Fibroblast of the conjunctiva (primary cell): ENCODE measurements around the gene MAGEB18.

Experiments
- DNase-seq: peaks from one replicate; pipeline ENCODE4 v3.0.0-alpha.2; 2010; ENCODE audit warnings: low read depth

Gene MAGEB18

DNA sequence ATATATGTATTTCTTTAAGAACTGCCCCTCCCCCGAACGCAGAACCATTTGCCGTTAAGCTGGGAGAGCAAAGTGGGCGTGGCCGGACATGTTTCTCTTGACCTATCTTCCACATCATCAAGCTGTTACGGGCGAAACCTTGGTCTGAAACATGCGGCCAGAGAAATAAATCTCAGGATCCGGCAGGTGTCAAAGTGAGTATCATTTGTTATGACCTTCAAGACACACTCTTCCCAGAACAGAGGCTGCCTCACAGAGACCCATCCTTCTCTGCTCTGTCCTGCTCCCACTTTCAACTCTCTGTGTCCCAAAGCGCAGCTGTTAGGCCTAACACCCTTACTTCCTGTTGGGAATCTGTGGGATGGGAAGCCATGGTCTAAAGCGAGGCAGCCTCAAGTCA is at the start of gene MAGEB18:
TSS of gene MAGEB18 (plus strand) at position 70 of the 400 bp plus-strand sequence. CDS start 643 bp downstream, outside the sequence.
- DNase-seq = no peak

DNA sequence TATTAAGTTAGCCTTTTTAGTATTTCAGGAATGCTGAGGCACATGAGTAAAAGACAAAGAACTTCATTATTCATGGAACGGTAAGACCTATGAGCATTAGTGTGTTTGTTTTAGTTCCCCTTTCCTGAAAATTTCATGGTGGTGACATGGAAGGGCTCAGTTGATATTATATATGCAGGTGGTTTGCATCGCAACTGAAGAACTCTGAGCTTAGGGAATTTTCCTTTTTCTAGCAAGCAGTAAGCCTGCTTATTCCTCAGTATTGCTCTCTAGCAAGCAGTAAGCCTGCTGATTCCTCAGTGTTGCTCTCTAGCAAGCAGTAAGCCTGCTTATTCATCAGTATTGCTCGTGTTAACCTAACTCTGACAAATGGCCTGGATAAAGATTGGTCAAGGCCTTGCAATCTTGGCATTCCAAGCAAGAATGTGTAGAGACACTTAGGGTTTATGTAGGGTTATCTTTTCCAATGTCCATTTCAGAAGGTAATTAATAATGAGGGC is 37.7 kb upstream of the MAGEB18 start:
- DNase-seq = no peak

DNA sequence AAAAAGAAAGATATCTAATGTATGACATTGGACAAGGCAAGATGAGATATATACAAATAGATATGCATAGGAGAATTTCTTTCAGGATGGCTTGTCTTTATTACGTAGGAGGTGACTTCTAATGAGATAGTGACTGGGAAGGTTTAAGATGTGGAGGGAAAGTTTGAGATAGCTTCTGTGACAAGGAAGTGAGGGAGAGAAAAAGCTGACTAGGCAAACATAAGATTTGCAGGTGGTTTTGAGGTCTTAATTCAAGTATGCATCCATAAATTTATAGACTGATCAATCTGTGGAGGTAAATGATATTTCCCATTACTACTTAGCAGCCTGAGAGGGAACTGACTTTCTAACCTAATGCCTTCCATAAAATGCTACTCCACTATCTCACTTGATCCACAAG is 29.0 kb upstream of the MAGEB18 start:
- DNase-seq = no peak

DNA sequence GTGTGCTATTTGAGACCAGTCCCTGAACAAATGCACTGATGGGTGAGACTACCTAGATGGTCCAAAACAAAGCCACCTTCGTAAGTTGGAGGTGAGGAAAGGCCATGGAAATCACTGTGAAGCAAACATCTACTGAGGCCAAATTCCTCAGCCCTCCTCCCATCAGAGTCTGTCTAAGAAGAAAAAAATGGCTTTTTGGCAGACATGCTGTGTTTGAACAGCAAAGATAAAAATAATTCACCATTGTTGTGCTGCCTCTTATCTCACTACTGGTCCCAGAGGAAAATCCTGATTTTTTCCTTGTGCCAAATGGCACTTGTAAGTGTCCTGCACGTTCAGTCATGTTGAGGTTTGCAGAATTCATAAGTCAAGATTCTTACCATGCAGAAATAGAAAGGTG is 7.9 kb downstream of the MAGEB18 start:
- no peak for DNase-seq

DNA sequence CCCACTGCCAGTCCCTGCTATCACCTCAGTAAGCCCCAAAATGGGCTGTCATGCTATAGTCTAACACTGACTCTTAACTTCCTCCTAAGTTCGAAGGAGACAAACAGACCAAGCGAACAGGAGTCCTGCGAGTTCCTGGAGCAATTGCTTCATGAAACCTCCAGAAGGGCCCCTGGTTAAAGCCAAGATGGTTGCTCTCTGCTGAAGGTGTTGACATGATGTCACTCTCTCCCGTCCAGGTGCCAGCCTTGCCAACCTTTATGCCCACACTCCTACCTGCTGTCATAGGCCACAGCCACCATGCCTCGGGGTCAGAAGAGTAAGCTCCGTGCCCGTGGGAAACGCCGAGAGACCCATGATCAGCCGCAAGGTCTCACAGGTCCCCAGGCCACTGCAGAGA is 22.2 kb downstream of the MAGEB18 start, which contains the start of gene MAGEB6B:
TSS of gene MAGEB6B (plus strand) at position 301 of the 400 bp plus-strand sequence. CDS start at position 301, 0 bp downstream.
- DNase-seq = no peak
